Skin of body (tissue), 2 donors: ENCODE measurements around the gene IPMK. TPM values are rescaled to one million over a fixed set of nuclear protein-coding genes. Genes with fewer than 3 reads are reported as not detected.
"Not testable (repeated sequence)": the region's sequence is repeated elsewhere in the genome, so short reads cannot be mapped to it uniquely, and the experiment has no call there.

Experiments
- DNase-seq: peaks from one replicate; lab custom pipeline; 2025; lab: John Stamatoyannopoulos, UW
- total RNA-seq: library from RNA; depleted of rRNA; stranded (reverse); fragments of >200 nt; gene quantifications from one replicate; pipeline ENCODE4 v1.2.3, GENCODE V29; 2014

The IPMK gene
- total RNA-seq, 1 donor from 2014 or later: 8.3 TPM

DNA sequence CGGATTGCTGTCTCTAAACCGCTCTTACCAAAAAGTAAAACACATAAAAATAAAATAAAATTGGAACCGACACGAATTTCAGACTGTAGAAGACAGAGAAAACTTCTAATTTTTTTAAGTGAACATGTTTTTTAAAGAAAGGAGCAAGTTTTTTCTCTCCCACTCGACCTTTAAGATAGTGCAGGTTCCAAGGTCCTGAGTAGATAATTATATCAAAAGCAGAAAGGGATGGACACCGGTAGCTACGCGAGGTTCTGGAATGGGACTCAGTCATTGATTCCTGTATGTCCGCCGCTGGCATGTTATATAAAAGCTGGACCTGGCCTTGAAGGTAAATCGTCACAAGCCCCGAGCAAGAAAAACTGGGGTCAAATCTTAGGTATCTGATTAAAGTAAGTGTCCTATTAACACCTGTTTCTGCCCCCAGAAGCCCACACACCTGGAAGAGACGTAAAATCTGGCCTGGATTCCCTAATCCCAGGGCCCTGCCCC, 806 bp upstream of the IPMK start:
- peak; percentile 49 for DNase-seq

DNA sequence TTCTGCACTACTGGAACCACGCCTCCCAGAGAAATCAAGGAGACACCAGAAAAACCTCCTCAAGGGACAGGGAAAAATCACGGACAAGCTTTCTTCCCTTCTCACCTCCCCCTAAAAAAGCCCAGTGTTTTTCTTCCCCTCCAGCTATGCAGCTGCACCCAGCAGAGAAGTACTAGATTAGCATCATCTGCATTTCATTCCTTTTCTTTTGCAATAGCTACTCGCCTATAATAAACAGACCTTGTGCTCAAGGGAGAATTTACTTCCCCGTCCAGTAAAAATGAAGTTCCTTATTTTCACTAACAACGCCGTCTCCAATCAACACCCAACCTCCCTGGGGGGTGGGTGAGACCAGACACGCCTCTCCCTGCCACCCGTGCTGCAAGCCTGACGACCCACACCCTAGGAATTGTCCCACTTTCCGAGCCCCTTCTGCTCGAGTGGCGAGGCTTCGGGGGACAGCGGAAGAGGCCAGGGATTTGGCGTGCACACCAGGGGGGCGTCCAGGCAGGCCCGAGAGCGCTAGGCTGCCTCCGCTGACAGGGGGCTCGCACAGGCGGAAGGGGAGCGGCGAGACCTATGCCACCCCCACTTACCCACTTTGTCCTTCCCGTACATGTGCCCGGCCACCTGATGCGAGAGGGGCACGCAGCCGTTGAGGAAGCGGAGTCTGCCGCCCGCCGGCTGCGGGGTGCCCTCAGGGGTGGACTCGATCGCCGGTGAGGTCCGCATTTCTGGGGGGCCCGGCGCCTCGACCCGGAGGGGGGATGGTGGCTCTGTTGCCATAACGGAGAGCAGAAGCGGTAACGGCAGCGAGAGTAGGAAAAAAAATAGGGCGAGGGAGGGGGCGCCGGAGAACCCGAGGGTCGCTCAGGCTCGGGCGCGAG, 625 bp downstream of the IPMK start:
- DNase-seq: peak; percentile 58

DNA sequence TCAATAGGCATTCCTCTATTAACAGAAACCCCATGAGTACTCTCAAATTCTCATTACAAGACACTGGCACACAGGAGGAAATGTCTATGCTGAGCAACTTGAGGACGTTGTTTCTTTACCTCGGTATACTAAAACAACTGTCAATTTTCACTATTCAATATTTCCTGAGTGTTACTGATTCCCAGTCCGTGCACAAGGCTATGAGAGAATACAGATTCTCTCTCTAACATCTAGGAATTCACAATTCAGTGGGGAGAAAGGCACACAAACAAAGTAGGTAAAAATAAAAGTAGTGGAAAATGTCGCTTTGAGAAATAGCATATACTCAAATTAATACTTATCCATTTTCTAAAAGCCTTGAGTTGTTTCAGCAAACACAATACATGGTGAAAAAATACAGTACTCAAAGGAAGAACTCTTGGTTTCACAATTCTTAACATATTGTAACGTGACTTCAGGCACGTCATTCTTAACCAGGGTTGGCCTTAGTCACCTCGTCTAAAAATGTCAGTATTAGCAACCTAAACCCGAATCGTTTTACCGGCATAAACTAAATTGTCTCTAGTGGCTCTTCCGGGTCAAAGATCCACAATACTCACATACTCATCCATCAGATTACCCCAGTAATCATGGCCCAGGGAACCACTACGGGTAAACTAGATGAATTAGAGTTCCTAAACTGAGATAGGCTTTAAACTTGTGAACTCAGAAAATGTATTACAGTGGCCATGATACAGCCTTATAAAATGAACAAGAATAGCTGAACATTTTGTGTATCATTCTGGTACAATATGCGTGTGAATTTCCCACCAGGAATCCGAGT, 1.5 kb downstream of the IPMK start:
- peak; percentile 52 for DNase-seq

DNA sequence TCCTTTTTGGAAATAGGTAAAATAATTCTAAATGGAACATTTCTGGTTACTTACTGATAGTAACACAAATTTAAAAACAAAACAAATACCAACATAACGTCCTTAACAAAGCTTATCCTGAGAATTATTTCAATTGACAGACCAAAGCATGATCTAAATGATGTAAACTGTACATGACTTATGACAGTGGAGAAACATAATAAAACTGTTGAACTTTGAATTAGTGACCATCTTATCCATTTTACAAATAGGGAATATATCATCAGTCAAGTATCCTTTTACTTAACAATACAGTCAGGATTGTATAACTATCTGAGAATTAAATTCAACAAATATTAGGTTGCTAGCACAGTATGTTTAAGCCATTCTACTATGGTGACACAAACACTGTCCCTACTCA, 2.4 kb downstream of the IPMK start:
- DNase-seq: no peak

DNA sequence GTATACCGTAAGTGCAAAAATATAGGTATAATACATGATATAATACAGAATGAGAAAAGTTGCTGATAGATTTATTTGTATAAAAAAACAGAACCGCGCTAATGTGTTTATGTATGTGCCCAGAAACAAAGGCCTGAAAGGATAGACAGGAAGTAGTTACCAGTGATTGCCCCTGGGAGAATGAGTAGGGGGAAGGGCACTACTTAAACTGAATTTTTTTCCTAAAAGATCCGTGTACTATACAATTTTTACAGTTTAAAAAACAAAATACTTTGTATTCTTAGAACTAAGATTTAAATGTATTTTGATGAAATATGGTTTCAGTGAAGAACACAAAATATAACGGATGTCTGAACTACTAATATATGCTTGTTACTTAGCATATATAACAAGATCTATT, 2.9 kb downstream of the IPMK start:
- DNase-seq: peak; percentile 26

DNA sequence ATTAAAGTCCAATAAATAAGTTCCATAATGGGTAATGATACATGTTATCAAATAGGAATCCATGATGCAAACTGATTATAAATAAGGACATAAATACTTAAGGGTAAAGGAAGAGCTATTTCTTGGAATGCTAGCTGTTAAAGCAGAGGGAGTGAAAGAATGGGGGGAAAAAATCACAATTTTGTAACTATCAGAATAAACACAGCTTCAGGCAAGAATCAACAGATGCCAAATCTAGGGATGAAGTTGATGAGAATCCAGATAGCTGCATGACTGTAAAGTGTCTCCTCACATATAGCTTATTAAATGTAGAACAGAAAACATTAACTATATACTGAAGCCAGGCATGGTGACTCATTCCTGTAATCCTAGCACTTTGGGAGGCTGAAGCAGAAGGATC, 4.9 kb downstream of the IPMK start:
- no peak for DNase-seq

DNA sequence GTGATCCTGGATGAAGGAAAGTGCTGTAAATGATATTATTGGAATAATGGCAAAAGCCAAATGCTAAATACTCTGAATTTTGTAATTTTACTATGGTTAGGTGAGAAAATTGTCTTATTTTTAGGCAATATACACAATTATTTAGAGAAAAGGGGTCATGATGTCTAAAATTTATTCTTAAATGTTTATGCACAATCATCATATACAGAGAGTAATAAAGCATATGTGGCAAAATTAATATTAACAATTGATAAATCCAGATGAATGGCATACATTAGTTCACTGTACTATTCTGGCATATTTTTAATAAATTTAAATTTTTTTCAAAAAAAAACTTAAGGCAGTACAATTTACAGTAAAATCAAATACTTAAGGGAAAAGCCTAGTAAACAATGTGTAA, 7.4 kb downstream of the IPMK start:
- no peak for DNase-seq

DNA sequence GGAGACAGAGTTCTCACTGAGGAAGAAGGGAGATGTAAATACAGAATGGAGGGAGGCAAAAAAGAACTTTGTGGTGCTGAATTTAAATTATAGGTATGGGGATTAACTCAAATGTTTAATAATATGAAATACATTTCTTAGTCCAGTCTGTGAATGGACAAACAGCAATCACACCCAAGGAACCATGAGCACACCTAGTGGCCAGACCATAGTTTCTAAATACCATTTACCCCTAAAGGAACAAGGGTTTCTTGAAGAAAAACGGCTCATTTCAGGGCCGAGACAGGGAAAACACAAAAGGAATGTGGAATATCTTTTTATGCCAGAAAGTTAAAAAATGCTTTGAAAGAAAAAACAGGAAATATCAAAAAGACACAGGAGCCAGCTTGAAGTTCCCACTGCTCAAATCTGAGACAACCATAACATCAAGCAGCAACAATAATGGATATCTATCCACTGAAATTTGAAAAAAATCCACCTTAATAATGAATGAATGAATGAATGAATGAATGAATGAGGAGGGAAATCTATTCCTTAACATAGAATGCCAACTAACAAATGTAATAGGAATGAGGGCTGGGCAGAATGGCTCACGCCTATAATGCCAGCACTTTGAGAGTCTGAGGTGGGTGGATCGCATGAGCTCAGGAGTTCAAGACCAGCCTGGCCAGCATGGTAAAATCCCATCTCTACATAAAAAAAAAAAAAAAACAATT, 8.6 kb downstream of the IPMK start:
- no peak for DNase-seq

DNA sequence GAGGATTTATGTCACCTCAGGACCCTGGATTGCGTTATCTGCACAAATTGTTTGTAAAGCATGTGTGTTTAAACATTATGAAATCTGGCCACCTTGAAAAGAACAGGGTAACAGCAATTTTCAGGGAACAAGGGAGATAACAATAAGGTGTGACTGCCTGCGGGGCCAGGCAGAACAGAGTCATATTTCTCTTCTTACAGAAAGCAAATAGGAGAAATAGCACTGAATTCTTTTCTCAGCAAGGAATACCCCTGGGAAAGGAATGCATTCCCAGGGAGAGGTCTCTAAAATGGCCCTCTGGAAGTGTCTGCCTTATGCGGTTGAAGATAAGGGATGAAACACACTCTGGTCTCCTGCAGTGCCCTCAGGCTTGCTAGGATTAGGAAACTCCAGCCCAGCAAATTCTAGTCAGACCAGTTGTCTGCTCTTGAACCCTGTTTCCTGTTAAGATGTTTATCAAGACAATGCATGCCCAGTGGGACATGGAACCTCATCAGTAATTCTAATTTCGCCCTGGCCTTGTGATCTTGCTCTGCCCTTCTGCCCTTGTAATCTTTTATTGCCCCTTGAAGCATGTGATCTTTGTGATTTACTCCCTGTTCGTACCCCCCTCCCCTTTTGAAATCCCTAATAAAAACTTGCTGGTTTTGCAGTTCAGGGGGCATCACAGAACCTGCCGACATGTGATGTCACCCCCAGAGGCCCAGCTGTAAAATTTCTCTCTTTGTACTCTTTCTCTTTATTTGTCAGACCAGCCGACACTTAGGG, 11.5 kb downstream of the IPMK start:
- not testable (repeated sequence) for DNase-seq

DNA sequence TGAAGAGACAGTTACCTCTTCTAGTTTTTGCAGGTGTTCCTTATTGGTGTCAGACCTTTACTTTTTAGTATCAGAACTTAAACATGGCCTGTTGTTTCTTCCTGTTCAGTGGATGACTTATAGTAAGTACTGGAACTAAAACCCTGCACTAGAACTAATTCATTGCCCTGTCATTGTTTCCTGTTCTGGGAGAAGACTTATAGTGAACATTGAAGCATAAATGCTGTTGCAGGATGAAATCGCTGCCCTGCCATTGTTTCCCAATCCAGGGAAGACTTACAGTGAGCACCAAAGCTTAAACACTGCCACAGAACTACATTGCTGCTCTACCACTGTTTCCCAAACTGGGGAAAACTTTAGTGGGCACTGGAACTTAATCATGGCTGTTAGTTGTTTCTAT, 13.1 kb downstream of the IPMK start:
- DNase-seq: no peak

DNA sequence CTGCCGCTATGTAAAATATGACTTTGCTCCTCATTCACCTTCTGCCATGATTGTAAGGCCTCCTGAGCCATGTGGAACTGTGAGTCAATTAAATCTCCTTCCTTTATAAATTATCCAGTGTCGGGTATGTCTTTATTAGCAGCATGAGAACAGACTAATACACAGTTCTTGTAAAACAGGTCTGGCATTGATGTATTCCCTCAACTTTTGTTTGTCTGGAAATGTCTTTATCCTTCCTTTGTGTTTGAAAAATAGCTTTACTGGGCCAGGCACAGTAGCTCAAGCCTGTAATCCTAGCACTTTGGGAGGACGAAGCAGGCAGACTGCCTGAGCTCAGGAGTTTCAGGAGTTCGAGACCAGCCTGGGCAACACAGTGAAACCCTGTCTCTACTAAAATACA, 14.5 kb downstream of the IPMK start:
- no peak for DNase-seq

DNA sequence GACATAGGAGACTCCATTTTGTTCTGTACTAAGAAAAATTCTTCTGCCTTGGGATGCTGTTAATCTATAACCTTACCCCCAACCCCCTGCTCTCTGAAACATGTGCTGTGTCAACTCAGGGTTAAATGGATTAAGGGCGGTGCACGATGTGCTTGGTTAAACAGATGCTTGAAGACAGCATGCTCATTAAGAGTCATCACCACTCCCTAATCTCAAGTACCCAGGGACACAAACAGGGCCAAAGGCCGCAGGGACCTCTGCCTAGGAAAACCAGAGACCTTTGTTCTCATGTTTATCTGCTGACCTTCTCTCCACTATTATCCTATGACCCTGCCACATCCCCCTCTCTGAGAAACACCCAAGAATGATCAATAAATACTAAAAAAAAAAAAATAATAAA, 23.0 kb downstream of the IPMK start:
- DNase-seq: not testable (repeated sequence)

DNA sequence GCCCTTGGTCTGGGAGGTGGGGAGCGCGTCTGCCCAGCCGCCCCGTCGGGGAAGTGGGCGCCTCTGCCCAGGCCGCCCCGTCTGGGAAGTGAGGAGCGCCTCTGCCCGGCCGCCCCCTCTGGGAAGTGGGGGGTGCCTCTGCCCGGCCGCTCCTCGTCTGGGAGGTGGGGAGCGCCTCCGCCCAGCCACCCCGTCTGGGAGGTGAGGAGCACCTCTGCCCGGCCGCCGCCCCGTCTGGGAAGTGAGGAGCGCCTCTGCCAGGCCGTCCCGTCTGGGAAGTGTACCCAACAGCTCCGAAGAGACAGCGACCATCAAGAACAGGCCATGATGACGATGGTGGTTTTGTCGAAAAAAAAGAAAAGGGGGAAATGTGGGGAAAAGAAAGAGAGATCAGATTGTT, 23.5 kb downstream of the IPMK start:
- not testable (repeated sequence) for DNase-seq

DNA sequence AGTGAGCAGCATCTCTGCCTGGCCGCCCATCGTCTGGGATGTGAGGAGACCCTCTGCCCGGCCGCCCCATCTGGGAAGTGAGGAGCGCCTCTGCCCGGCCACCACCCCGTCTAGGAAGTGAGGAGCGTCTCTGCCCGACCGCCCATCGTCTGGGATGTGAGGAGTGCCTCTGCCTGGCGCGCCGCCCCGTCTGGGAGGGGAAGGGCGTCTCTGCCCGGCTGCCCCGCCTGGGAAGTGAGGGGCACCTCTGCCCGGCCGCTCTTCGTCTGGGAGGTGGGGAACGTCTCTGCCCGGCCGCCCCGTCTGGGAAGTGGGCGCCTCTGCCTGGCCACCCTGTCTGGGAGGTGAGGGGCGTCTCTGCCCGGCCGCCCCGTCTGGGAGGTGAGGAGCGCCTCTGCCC, 23.9 kb downstream of the IPMK start:
- not testable (repeated sequence) for DNase-seq

DNA sequence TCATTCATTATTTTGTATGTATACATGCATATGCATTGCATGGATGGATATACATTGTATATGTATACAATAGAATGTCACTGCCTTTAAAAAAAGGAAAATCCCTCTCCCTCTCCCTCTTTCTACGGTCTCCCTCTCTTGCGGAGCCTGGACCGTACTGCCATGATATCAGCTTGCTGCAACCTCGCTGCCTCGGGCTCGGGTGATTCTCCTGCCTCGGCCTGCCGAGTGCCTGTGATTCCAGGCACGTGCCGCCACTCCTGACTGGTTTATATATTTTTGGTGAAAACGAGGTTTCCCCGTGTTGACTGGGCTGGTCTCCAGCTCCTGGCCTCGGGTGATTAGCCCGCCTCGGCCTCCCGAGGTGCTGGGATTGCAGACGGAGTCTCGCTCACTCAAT, 24.4 kb downstream of the IPMK start:
- DNase-seq: no peak

DNA sequence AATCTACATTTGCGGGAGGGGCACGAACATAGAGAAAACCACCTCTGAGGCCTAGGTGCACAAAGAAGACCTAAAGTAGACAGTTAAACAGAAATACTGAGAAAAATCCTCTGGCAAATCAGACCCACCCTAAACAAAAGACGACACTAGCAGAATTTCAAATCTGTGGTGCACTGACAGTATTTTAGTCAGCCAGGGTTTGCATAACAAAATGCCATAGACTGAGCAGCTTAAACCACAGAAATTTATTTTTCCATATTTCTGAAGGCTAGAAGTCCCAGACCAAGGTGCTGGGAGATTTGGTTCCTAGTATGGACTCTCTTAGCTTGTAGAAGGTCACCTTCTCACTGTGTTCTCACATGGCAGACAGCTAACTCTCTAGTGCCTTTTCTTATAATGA, 26.3 kb downstream of the IPMK start:
- DNase-seq: no peak

DNA sequence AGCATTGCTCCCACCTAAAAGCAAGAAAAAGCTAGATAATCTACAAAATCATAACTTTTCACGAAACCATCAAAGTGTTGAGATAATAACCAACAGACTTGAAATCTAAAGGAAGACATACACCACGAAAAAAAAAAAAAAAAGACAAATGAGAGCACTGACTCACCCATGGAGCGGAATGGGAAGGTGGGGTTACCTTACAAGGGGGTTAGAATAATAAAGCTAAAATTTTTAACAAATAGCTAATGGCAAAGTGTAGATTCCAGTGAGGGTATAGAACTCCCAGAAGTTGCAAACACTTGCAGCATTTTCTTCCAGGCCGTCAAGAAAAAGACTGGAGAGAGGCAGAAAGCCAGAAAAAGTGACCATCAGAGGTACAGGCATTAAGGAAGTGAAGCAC, 27.2 kb downstream of the IPMK start:
- no peak for DNase-seq

DNA sequence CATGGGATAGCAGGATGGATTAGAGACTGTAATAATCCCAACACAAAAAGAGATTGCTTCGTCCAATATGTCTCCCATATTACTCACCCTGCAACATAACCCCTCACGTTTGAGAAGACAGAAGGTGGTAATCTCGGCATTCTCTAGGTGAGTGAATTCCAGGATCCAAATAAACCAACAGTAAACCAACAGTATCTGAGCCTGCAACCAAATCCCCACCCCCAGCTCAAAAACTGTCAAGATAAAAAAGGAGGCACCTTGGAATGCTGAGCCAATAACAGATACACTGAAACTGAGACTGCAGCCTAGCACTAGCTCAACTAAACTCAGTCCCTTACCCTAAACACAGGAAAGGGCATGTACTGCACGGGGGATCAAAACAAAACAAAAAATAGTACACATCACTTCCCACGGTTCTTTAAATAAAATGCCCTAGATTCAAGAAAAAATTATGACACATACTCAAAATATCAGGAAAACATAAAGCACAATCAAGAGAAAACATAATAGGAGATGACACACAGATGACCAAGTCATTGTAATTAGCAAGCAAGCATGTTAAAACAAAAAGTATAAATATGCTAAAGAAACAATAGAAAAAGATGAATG, 28.0 kb downstream of the IPMK start:
- DNase-seq: no peak

DNA sequence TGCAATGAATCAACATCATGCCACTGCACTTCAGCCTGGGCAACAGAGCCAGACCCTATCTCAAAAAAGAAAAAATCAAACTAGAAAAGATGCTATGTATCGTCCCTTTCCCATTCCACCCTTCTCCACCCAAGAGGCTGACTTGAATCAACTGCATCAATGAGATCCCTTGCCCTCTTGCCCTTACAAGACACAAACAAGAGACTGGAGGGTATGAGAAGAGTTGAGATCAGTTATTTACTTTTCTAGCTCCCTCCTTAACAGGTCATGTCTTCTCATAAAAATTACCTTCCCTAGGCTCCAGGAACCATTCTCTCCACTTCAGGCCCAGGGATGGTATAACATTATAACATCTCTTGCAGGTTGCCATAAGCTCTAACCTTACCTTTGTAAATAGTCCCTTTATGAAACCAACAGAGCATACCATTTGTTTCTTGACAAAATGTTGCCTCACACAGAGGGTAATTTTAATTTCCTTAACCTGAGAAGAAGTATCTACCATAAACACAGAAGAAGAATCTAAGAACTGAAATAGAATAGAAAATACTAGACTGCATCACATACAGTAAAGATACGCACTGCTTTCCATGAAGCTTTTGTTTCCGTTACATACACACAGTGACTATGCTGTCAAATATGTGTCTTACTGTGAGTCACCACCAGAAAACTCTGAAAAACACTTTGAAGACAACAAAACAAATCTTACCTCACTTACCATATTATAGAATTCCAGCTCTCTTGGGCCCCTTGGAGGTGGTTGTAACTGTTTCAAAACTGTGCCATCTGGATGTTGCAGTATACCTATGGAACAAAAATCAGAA, 30.5 kb downstream of the IPMK start:
- DNase-seq: no peak

DNA sequence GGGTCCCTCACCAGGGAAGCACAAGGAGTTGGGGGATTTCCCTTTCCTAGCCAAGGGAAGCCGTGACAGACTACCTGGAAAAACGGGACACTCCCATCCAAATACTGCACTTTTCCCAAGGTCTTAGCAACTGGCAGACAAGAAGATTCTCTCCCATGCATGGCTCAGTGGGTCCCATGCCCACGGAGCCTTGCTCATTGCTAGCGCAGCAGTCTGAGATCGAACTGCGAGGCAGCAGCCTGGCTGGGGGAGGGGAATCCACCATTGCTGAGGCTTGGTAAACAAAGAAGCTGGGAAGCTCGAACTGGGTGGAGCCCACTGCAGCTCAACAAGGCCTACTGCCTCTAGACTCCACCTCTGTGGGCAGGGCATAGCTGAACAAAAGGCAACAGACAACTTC, 37.8 kb downstream of the IPMK start:
- DNase-seq: not testable (repeated sequence)
